Activated CD8-positive, alpha-beta T cell treated with anti-CD3 and anti-CD28 coated beads for 36 hours (primary cell): ENCODE measurements around the gene MAGI2. TPM values are rescaled to one million over a fixed set of nuclear protein-coding genes. Genes with fewer than 3 reads are reported as not detected.

Experiments used
- ATAC-seq: fragments of 200-7000 bp; cut with Tn5 transposase; one replicate; pipeline ENCODE4 v1.10.0; 2021; ENCODE audit warnings: mild to moderate bottlenecking, moderate library complexity
- CTCF ChIA-PET: fragments of 350-600 bp; sonication (Branson Sonifier 250); formaldehyde crosslinking; loops from one replicate; lab custom pipeline; 2021; ENCODE audit warnings: antibody characterized with exemption; lab: Charles Lee
- POLR2A ChIA-PET: fragments of 350-600 bp; sonication (Branson Sonifier 250); formaldehyde crosslinking; loops from one replicate; lab custom pipeline; 2021; ENCODE audit warnings: antibody characterized with exemption; lab: Charles Lee
- DNase-seq: peaks from one replicate; pipeline ENCODE4 v3.0.0-alpha.2; 2020
- H3K27ac Mint-ChIP-seq: one replicate; pipeline ENCODE4 v1.8.0; 2021; ENCODE audit warnings: mild to moderate bottlenecking, mixed read lengths
- H3K27me3 Mint-ChIP-seq: one replicate; pipeline ENCODE4 v1.8.0; 2021; ENCODE audit warnings: mixed read lengths
- H3K36me3 Mint-ChIP-seq: one replicate; pipeline ENCODE4 v1.8.0; 2021; ENCODE audit warnings: low read depth, mixed read lengths
- H3K4me1 Mint-ChIP-seq: one replicate; pipeline ENCODE4 v1.8.0; 2021; ENCODE audit warnings: low read depth, mixed read lengths
- H3K4me3 Mint-ChIP-seq: one replicate; pipeline ENCODE4 v1.8.0; 2021; ENCODE audit warnings: mild to moderate bottlenecking, moderate library complexity, mixed read lengths
- H3K9me3 Mint-ChIP-seq: one replicate; pipeline ENCODE4 v1.8.0; 2021; ENCODE audit warnings: mixed read lengths
- intact Hi-C: fragments of 100-400 bp; cut with micrococcal nuclease; formaldehyde crosslinking; loops from one replicate; pipeline ENCODE4 v1.10.0; 2022
- total RNA-seq, 2 experiments: library from RNA; stranded (reverse); gene quantifications; one replicate each; pipeline ENCODE4 v1.2.3, GENCODE V29; 2021
- TF ChIP-seq, protein P1 (sequence below): fragments of 200-600 bp; IDR thresholded peaks from one replicate; pipeline ENCODE4 v1.8.0; 2022; ENCODE audit warnings: antibody characterized with exemption, mild to moderate bottlenecking

Gene MAGI2
- total RNA-seq, 2 experiments from 2014 or later, result 0.04 to 0.09 TPM

GRCh38 chr7:78015574-78016260, 1437.8 kb downstream of the MAGI2 start:
- intact Hi-C loops, result no loop called here
- Mint-ChIP-seq H3K9me3 (no peaks in the 10 kb centered on the region), H3K4me3 (no peak overlapping the region), H3K27ac (no peak overlapping the region), H3K36me3 (no peaks in the 10 kb centered on the region), H3K27me3 (peaks cover 27% of the 10 kb centered on the region), H3K4me1 (peaks cover 5% of the 10 kb centered on the region)
- no peak for ATAC-seq
- TF ChIP-seq, protein P1, sequence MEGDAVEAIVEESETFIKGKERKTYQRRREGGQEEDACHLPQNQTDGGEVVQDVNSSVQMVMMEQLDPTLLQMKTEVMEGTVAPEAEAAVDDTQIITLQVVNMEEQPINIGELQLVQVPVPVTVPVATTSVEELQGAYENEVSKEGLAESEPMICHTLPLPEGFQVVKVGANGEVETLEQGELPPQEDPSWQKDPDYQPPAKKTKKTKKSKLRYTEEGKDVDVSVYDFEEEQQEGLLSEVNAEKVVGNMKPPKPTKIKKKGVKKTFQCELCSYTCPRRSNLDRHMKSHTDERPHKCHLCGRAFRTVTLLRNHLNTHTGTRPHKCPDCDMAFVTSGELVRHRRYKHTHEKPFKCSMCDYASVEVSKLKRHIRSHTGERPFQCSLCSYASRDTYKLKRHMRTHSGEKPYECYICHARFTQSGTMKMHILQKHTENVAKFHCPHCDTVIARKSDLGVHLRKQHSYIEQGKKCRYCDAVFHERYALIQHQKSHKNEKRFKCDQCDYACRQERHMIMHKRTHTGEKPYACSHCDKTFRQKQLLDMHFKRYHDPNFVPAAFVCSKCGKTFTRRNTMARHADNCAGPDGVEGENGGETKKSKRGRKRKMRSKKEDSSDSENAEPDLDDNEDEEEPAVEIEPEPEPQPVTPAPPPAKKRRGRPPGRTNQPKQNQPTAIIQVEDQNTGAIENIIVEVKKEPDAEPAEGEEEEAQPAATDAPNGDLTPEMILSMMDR, result no peak
- no peak for DNase-seq
- POLR2A ChIA-PET, result no interaction called here
- CTCF ChIA-PET, result interaction anchor here (0.6 kb wide), 1 partner anchor 11 kb away, joined by 4 read pairs; no protein-coding TSS in a partner anchor

DNA sequence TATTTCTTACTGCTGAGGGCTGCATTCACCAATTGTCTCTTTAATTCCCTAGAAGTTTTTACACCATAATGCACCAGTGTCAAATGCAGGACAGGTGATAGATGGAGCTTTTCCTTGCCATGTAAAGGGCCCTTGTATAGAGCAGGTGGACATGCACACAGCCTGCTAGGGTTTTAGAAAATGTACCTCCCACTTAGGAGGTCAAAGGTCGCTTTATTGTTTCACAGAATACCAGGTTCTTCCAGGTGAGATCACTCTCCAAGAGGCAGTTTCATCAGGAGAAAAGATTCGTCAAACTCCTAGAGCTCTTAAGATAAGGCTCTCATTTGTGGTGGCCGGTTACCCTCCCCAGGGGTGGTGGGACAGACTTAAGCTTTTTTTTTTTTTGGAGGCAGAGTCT, 1439.1 kb downstream of the MAGI2 start:
- H3K36me3 Mint-ChIP-seq, result no peaks in the 10 kb centered on the region
- POLR2A ChIA-PET, result interaction anchor here (1.2 kb wide), 1 partner anchor 15 kb away, joined by 3 read pairs; no protein-coding TSS in a partner anchor
- intact Hi-C loops, result no loop called here
- no peak overlapping the region for H3K4me3 Mint-ChIP-seq
- DNase-seq (no peak), ATAC-seq (no peak)
- peaks cover 21% of the 10 kb centered on the region for H3K27me3 Mint-ChIP-seq
- H3K9me3 Mint-ChIP-seq, result no peaks in the 10 kb centered on the region
- no peaks in the 10 kb centered on the region for H3K4me1 Mint-ChIP-seq
- TF ChIP-seq, protein P1, result no peak
- H3K27ac Mint-ChIP-seq, result no peak overlapping the region
- CTCF ChIA-PET, result interaction anchor here (1.0 to 2.2 kb wide), 2 partner anchors 26 to 120 kb away, joined by 3 to 10 read pairs; no protein-coding TSS in a partner anchor

GRCh38 chr7:78013386-78013785, 1440.1 kb downstream of the MAGI2 start:
- POLR2A ChIA-PET, result no interaction called here
- no peak overlapping the region for H3K4me3 Mint-ChIP-seq
- DNase-seq, result no peak
- CTCF ChIA-PET, result interaction anchor here (1.0 to 2.2 kb wide), 2 partner anchors 27 to 121 kb away, joined by 3 to 10 read pairs; no protein-coding TSS in a partner anchor
- TF ChIP-seq, protein P1, result no peak
- no peak overlapping the region for H3K27ac Mint-ChIP-seq
- H3K27me3 Mint-ChIP-seq, result peaks cover 14% of the 10 kb centered on the region
- ATAC-seq, result no peak
- no peaks in the 10 kb centered on the region for H3K9me3 Mint-ChIP-seq
- no peaks in the 10 kb centered on the region for H3K36me3 Mint-ChIP-seq
- intact Hi-C loops, result no loop called here
- H3K4me1 Mint-ChIP-seq, result no peaks in the 10 kb centered on the region

DNA sequence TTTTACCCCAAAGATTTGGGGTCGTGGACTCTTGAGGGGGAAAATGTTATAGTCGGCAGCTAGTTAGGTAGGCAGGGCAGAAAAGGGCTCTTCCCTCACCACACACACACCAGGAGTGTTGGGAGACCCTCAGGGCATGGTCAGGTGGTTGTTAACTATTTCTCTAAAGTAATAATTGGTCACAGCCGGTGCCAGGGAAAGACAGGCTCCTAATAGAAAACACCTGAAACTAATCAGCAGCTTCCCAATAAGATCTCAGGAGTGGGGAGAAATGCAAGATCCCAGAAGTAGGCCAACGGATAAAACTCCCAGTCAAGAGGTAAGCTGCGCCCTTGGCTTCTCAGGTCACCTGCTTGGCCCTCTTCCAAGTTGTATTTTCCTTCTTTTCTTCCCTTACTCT, 1441.8 kb downstream of the MAGI2 start:
- POLR2A ChIA-PET, result no interaction called here
- TF ChIP-seq, protein P1, result no peak
- intact Hi-C loops, result no loop called here

DNA sequence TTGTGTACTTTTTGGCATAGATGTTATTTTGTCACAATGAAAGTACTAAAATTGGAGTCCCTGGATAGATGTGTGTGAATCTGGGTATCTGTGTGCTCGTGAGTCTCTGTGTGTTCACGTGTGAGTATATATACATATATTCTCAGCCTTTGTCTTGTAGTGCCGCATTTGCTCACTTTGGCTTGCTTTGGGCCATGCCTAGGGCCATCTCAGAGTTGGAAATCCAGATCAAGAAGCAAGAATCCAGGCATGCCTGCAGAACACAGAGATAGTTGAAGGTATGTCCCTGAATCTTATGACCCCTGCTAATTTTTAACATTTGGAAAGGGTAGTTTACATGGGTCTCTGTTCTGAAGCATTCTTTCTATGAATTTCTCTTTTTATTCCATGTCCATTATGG, 1446.2 kb downstream of the MAGI2 start:
- Mint-ChIP-seq H3K4me3 (no peak overlapping the region), H3K9me3 (no peaks in the 10 kb centered on the region), H3K27me3 (no peaks in the 10 kb centered on the region), H3K27ac (no peak overlapping the region), H3K4me1 (no peaks in the 10 kb centered on the region), H3K36me3 (no peaks in the 10 kb centered on the region)
- ChIA-PET CTCF (interaction anchor here (0.7 kb wide), 1 partner anchor 82 kb away, joined by 3 read pairs; no protein-coding TSS in a partner anchor), POLR2A (no interaction called here)
- no peak for DNase-seq
- intact Hi-C loops, result no loop called here
- TF ChIP-seq, protein P1, result no peak
- ATAC-seq, result no peak

More for the DNA sequence above, 1441.8 kb downstream of the MAGI2 start:
- DNase-seq (no peak), ATAC-seq (no peak)
- H3K9me3 Mint-ChIP-seq, result no peaks in the 10 kb centered on the region
- CTCF ChIA-PET, result interaction anchor here (1.0 to 2.9 kb wide), 2 partner anchors 9 to 29 kb away, joined by 3 to 9 read pairs; no protein-coding TSS in a partner anchor
- no peak overlapping the region for H3K27ac Mint-ChIP-seq
- no peaks in the 10 kb centered on the region for H3K36me3 Mint-ChIP-seq
- H3K4me3 Mint-ChIP-seq, result no peak overlapping the region
- H3K27me3 Mint-ChIP-seq, result peaks cover 5% of the 10 kb centered on the region
- no peaks in the 10 kb centered on the region for H3K4me1 Mint-ChIP-seq
